HL-60 (cell line): ENCODE data around the gene RNU6-9.

Experiments used
- DNase-seq, 2 experiments: peaks; one replicate each; pipeline ENCODE4 v3.0.0-alpha.2; 2010 to 2020; ENCODE audit warnings: low read depth in 1 of 2, low spot score in 1 of 2
- H3K27ac ChIP-seq: fragments of 250-450 bp; sonication (Bioruptor Pico); replicated peaks from 2 replicates; pipeline ENCODE4 v1.5.1; 2020; ENCODE audit warnings: mild to moderate bottlenecking, moderate library complexity
- H3K27me3 ChIP-seq: fragments of 250-450 bp; sonication (Bioruptor Pico); 2 replicates; pipeline ENCODE4 v1.5.1; 2021; ENCODE audit warnings: mild to moderate bottlenecking, moderate library complexity; ENCODE audit not compliant: insufficient read depth, poor library complexity, severe bottlenecking
- H3K4me3 ChIP-seq: replicated peaks from 2 replicates; pipeline ENCODE4 v1.5.1; 2011; ENCODE audit warnings: mild to moderate bottlenecking, control low read depth, low read length; ENCODE audit not compliant: insufficient read depth
- CTCF ChIP-seq: IDR thresholded peaks from one replicate; pipeline ENCODE4 v1.5.1; 2011; ENCODE audit warnings: low read length, control low read depth, inconsistent platforms; ENCODE audit not compliant: insufficient read depth
- GABPA ChIP-seq: IDR thresholded peaks from 2 replicates; pipeline ENCODE4 v1.6.1; 2012; ENCODE audit warnings: low read depth
- POLR2AphosphoS5 ChIP-seq: IDR thresholded peaks from 2 replicates; pipeline ENCODE4 v1.6.1; 2012; ENCODE audit warnings: low read depth
- REST ChIP-seq: IDR thresholded peaks from 2 replicates; pipeline ENCODE4 v1.6.1; 2012; ENCODE audit warnings: low read depth; ENCODE audit not compliant: insufficient replicate concordance
- SPI1 ChIP-seq: IDR thresholded peaks from 2 replicates; pipeline ENCODE4 v1.6.1; 2012; ENCODE audit warnings: low read depth, mild to moderate bottlenecking, borderline replicate concordance

Gene RNU6-9

GRCh38 chr19:918152-918437, 24.8 kb downstream of the RNU6-9 start:
- Histone ChIP-seq H3K4me3 (no peak overlapping the region), H3K27me3 (peaks cover 37% of the 10 kb centered on the region), H3K27ac (no peak overlapping the region)

GRCh38 chr19:918481-919198, 25.4 kb downstream of the RNU6-9 start:
- Histone ChIP-seq H3K27ac (no peak overlapping the region), H3K27me3 (peaks cover 37% of the 10 kb centered on the region), H3K4me3 (no peak overlapping the region)
- TF ChIP-seq SPI1 (no peak), GABPA (no peak), REST (no peak), CTCF (no peak), POLR2AphosphoS5 (no peak)
- DNase-seq, result no peak

More at GRCh38 chr19:918152-918437, 24.8 kb downstream of the RNU6-9 start:
- no peak for TF ChIP-seq GABPA
- no peak for TF ChIP-seq REST
- no peak for DNase-seq

- Histone ChIP-seq H3K4me3 (0 out of 2 replicates have a peak overlapping the region, but pooled peaks have one; percentile 18), H3K27me3 (peaks cover 37% of the 10 kb centered on the region), H3K27ac (no peak overlapping the region)
- TF ChIP-seq GABPA (no peak), REST (no peak), SPI1 (no peak), CTCF (no peak), POLR2AphosphoS5 (no peak)
- DNase-seq, result no peak
Observed at GRCh38 chr19:919199-920050, 26.1 kb downstream of the RNU6-9 start.
